Lung (tissue), 12 donors: ENCODE data around the gene GRAMD1A. TPM values are rescaled to one million over a fixed set of nuclear protein-coding genes. Genes with fewer than 3 reads are reported as not detected.

ENCODE experiments used
- ATAC-seq: fragments of 200-7000 bp; cut with Tn5 transposase; one replicate; pipeline ENCODE4 v1.9.1; 2020; ENCODE audit warnings: moderate number of reproducible peaks; ENCODE audit not compliant: insufficient read depth, low FRiP score
- DNase-seq, 3 donors: peaks; one replicate each; pipeline ENCODE4 v3.0.0-alpha.2; 2013 to 2017
- H3K27ac ChIP-seq, 2 donors: one replicate each; pipeline ENCODE4 v1.5.1; 2013; ENCODE audit warnings: mild to moderate bottlenecking in 2 of 2, moderate library complexity in 2 of 2, control low read depth in 1 of 2, inconsistent platforms in 1 of 2, low read depth in 1 of 2, low read length in 1 of 2
- H3K27me3 ChIP-seq, 3 donors: one replicate each; pipeline ENCODE4 v1.5.1; 2013; ENCODE audit warnings: low read length in 2 of 3; ENCODE audit not compliant: control insufficient read depth in 3 of 3, insufficient read depth in 3 of 3
- H3K36me3 ChIP-seq, 4 donors: one replicate each; pipeline ENCODE4 v1.5.1; 2013; ENCODE audit warnings: low read length in 4 of 4, mild to moderate bottlenecking in 1 of 4, moderate library complexity in 1 of 4; ENCODE audit not compliant: control insufficient read depth in 4 of 4, insufficient read depth in 4 of 4
- H3K4me1 ChIP-seq, 5 donors: one replicate each; pipeline ENCODE4 v1.5.1; 2013; ENCODE audit warnings: low read length in 5 of 5, mild to moderate bottlenecking in 2 of 5, moderate library complexity in 1 of 5; ENCODE audit not compliant: control insufficient read depth in 5 of 5, insufficient read depth in 5 of 5
- H3K4me3 ChIP-seq: one replicate; pipeline ENCODE4 v1.5.1; 2013; ENCODE audit warnings: mild to moderate bottlenecking, control low read depth, moderate library complexity
- H3K9ac ChIP-seq, 2 donors: one replicate each; pipeline ENCODE4 v1.5.1; 2013; ENCODE audit warnings: low read length in 2 of 2, control low read depth in 1 of 2; ENCODE audit not compliant: insufficient read depth in 1 of 2
- H3K9me3 ChIP-seq, 4 donors: one replicate each; pipeline ENCODE4 v1.5.1; 2013; ENCODE audit warnings: low read length in 3 of 4, mild to moderate bottlenecking in 1 of 4, moderate library complexity in 1 of 4; ENCODE audit not compliant: control insufficient read depth in 4 of 4, insufficient read depth in 3 of 4
- CTCF ChIP-seq: IDR thresholded peaks from 2 replicates; pipeline ENCODE4 v1.5.1; 2012; ENCODE audit warnings: mild to moderate bottlenecking; ENCODE audit errors: control extremely low read depth, extremely low read depth
- whole genome bisulfite sequencing, 2 donors: extraction: QIAGEN DNeasy Blood & Tissue Kit; methylation state at CpG; one replicate each; pipeline ENCODE4 v1.1.7; 2013; 5-methylcytosine and 5-hydroxymethylcytosine counted together
- polyA plus RNA-seq, 2 donors: library from polyadenylated mRNA; stranded (reverse); fragments of 200-250 nt; gene quantifications; one replicate each; pipeline ENCODE4 v1.2.1, GENCODE V29; 2013
- total RNA-seq, 2 donors: library from RNA; depleted of rRNA in 1 of 2; stranded (reverse); fragments of >200 nt in 1 of 2; gene quantifications; one replicate each; pipeline ENCODE4 v1.2.1, GENCODE V29; 2014 to 2021
- donor health status: control.
- donor health status: control.
- donor health status: Bipolar disorder and iron deficiency.
- donor health status: healthy.
- donor health status: DM: yes; HTN: yes; CAD: no.

Gene GRAMD1A
- total and polyA plus RNA-seq, 4 donors, result 92.2 to 217 (median 133) TPM

GRCh38 chr19:35061583-35062373 lies 61.7 kb downstream of the GRAMD1A start:
- H3K27ac ChIP-seq, result no peak overlapping the region
- WGBS, 2 donors, result 78 to 86% methylated on average over 7 of the region's 7 CpGs

GRCh38 chr19:35062942-35063341 lies 62.8 kb downstream of the GRAMD1A start:
- H3K27me3 ChIP-seq, result no peaks in the 10 kb centered on the region
- TF ChIP-seq CTCF, result no peak
- no peak overlapping the region for H3K4me3 ChIP-seq
- no peak overlapping the region for H3K9ac ChIP-seq
- H3K36me3 ChIP-seq, result no peaks in the 10 kb centered on the region
- DNase-seq (no peak), ATAC-seq (no peak)
- WGBS, 2 donors, result 87 to 92% methylated on average over 7 of the region's 7 CpGs
- H3K4me1 ChIP-seq, result no peaks in the 10 kb centered on the region
- H3K27ac ChIP-seq, result no peak overlapping the region
- no peaks in the 10 kb centered on the region for H3K9me3 ChIP-seq

More at GRCh38 chr19:35061583-35062373, 61.7 kb downstream of the GRAMD1A start:
- Histone ChIP-seq H3K36me3 (no peaks in the 10 kb centered on the region), H3K9ac (no peak overlapping the region), H3K9me3 (no peaks in the 10 kb centered on the region), H3K4me3 (no peak overlapping the region), H3K4me1 (no peaks in the 10 kb centered on the region), H3K27me3 (no peaks in the 10 kb centered on the region)
- no peak for ATAC-seq
- no peak for TF ChIP-seq CTCF
- no peak for DNase-seq

GRCh38 chr19:35063940-35064818 lies 64.1 kb downstream of the GRAMD1A start:
- no peaks in the 10 kb centered on the region for H3K27me3 ChIP-seq
- ATAC-seq (no peak), DNase-seq (no peak)
- TF ChIP-seq CTCF, result no peak
- no peak overlapping the region for H3K4me3 ChIP-seq
- H3K9me3 ChIP-seq, result no peaks in the 10 kb centered on the region
- no peak overlapping the region for H3K27ac ChIP-seq
- no peak overlapping the region for H3K9ac ChIP-seq
- 77 to 84% methylated on average over 10 of the region's 10 CpGs for WGBS, 2 donors
- peaks cover 0 to 5% (median 0%) of the 10 kb centered on the region in 5 donors for H3K4me1 ChIP-seq
- H3K36me3 ChIP-seq, result no peaks in the 10 kb centered on the region
